Activated naive CD4-positive, alpha-beta T cell treated with anti-CD3 and anti-CD28 coated beads, Interleukin-2, amount 50 U/mL, for 24 hours (primary cell): Measurements from ENCODE around the gene KCTD13.

ENCODE experiments used
- H3K27ac Mint-ChIP-seq: one replicate; pipeline ENCODE4 v1.8.0; 2021; ENCODE audit warnings: mild to moderate bottlenecking, mixed read lengths
- H3K27me3 Mint-ChIP-seq: one replicate; pipeline ENCODE4 v1.8.0; 2021; ENCODE audit warnings: mixed read lengths
- H3K36me3 Mint-ChIP-seq: one replicate; pipeline ENCODE4 v1.8.0; 2021; ENCODE audit warnings: mixed read lengths
- H3K4me1 Mint-ChIP-seq: one replicate; pipeline ENCODE4 v1.8.0; 2021; ENCODE audit warnings: mixed read lengths
- H3K4me3 Mint-ChIP-seq: one replicate; pipeline ENCODE4 v1.8.0; 2021; ENCODE audit warnings: mild to moderate bottlenecking, mixed read lengths
- H3K9me3 Mint-ChIP-seq: one replicate; pipeline ENCODE4 v1.8.0; 2021; ENCODE audit warnings: mixed read lengths

KCTD13 gene

DNA sequence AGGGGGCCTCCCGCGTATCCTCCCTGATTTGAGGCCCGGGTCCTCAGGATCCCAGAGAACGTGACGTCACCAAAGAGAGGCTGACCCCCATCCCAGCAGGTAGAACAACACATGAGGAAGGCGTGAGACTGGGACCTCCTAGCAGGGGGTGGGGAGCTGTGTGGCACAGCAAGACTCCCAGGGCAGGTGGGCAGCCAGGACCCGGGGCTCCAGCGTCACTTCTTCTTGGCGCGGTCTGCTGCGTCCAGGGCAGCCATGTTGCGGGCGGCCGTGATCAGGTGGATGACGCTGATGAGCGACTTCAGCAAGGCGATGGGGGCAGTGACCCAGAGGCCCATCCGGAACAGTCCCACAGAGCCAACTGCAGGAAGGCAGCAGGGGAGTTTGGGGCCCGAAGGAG lies 67.1 kb downstream of the KCTD13 start:
- no peak overlapping the region for H3K4me3 Mint-ChIP-seq
- no peaks in the 10 kb centered on the region for H3K9me3 Mint-ChIP-seq
- H3K36me3 Mint-ChIP-seq = peaks cover 4% of the 10 kb centered on the region
- no peaks in the 10 kb centered on the region for H3K27me3 Mint-ChIP-seq
- H3K4me1 Mint-ChIP-seq = peaks cover 20% of the 10 kb centered on the region
- H3K27ac Mint-ChIP-seq = no peak overlapping the region

DNA sequence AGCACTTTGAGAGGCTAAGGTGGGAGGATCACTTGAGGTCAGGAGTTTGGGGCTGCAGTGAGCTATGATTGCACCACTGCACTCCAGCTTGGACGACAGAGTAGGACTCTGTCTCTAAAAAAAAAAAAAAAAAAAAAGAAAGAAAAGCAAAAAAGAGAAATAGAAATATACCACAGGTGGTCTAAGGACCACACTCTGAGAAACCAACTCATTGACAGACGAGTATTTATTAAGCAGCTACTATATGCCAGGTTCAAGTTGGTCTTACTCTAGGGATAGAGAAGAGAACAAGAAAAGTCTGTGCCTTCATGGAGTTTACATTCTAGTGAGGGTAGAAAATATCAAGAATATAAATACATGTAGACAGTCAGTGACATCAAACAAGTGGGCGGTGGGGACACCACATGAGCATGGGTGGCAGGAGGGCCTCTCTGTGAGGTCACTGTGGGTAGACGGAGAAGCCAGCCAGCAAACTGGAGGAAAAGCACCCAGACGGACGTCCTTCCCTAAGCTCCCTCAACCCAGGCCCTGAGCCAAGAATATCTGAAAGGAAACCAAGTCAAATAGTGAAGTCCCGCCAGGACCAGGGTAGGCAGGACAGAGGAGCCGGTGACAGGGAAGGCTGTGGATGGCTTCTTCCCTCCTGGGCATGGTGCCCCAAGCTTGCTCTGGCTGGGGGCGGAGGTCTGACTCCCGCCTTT lies 67.7 kb downstream of the KCTD13 start:
- Mint-ChIP-seq H3K9me3 (no peaks in the 10 kb centered on the region), H3K4me1 (peaks cover 16% of the 10 kb centered on the region), H3K4me3 (no peak overlapping the region), H3K36me3 (peaks cover 4% of the 10 kb centered on the region), H3K27me3 (no peaks in the 10 kb centered on the region), H3K27ac (no peak overlapping the region)

DNA sequence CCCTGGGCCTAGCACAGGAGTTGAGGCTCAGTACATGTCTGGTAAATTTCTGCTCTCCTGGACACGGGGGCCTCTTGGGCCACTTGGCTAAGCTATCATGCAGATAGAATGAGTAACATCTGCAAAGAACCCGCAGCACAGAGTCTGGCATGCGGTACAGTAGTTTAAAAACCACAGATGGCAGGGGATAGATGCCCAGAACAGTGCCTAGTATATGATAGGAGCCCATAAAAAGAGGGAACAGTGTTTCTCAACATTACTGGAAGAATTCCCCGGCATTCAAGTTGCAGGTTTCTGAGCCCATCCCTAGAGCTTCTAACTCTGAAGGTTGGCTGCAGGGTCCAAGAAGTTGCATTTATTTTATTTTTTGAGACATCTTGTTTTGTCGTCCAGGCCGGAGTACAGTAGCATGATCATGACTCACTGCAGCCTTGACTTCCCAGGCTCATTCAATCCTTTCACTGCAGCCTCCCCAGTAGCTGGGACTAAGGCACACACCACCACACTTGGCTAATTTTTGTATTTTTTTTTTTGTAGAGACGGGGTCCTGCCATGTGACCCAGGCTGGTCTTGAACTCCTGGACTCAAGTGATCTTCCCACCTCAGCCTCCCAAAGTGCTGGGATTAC lies 68.8 kb downstream of the KCTD13 start:
- Mint-ChIP-seq H3K27me3 (no peaks in the 10 kb centered on the region), H3K9me3 (no peaks in the 10 kb centered on the region), H3K36me3 (peaks cover 4% of the 10 kb centered on the region), H3K4me1 (peaks cover 16% of the 10 kb centered on the region), H3K4me3 (no peak overlapping the region), H3K27ac (no peak overlapping the region)
